ENCODE measurements around the gene NNT. TPM values are rescaled to one million over a fixed set of nuclear protein-coding genes. Genes with fewer than 3 reads are reported as not detected.

The NNT gene
- total and polyA plus RNA-seq, 3 donors from 2014 or later = 25.4 to 55.0 (median 32.1) TPM

GRCh38 chr5:43601454-43602260 lies 1.3 kb upstream of the NNT start:
- H3K4me1 ChIP-seq = peaks cover 7% of the 10 kb centered on the region
- TF ChIP-seq POLR2A (IDR thresholded peaks at IDR 0.05) (no peak), CTCF (IDR thresholded peaks at IDR 0.05) (no peak)
- no peaks in the 10 kb centered on the region for H3K27me3 ChIP-seq
- no peaks in the 10 kb centered on the region for H3K36me3 ChIP-seq (ENCODE audit: low read depth, missing control alignments)
- 47 to 54% methylated on average over 8 of the region's 8 CpGs for WGBS, 2 donors
- peak overlapping the region; percentile 85 to 92 for H3K27ac ChIP-seq
- intact Hi-C loops (cut with DNase I; ENCODE audit: low total_unique reads) = no loop called here
- H3K9me3 ChIP-seq = no peaks in the 10 kb centered on the region
- H3K4me3 ChIP-seq = peak overlapping the region; percentile 71 to 94
- DNase-seq = no peak

DNA sequence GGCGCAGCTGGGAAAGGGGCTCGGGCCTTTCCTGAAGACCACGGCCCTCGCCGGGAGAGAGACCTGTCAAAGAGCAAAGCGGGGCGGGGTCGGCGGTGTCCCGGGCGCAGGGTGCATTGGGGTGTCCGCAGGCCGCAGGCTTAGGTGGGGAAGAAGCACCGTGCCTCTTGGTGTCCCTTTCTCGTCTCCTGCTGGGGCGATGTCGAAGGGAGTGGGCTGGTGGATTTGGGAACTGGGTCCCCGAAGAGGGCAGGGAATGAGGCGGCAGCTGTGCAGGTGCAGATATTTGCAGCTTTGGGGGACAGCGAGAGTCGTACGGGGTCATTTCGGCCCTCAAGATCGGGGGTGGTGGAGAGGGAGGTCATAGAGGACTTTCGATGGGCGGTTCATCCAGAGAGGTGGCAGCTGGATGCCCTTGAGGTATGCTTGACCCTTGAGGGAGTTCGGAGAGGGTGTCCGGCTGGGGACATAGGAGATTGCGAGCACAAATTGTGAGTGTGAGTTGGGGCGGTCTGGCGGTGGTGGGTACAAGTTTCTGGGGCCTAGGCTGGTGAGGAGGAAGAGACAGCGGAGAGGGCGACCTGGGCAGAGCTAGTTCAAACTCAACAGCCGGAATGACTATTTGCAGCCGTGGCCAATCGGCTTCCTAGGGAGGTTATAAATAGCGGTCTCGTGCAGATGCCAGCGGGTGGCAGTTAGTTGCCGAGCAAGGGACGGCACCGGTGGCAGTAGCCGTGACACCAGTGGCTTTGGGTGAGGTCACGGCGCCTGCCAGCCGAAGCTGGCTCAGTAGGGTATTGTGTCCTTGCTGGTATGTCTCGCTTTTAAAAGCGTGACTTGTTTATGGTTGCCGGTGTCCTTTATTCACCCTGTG lies 601 bp downstream of the NNT start:
- DNase-seq = peak; percentile 86
- Histone ChIP-seq H3K9me3 (no peaks in the 10 kb centered on the region), H3K36me3 (ENCODE audit: low read depth, missing control alignments) (no peaks in the 10 kb centered on the region), H3K27ac (peak overlapping the region; percentile 85 to 92), H3K4me1 (peaks cover 7% of the 10 kb centered on the region), H3K4me3 (peak overlapping the region; percentile 71 to 94), H3K27me3 (no peaks in the 10 kb centered on the region)
- intact Hi-C loops (cut with DNase I; ENCODE audit: low total_unique reads) = no loop called here
- TF ChIP-seq CTCF (IDR thresholded peaks at IDR 0.05) = no peak
- TF ChIP-seq POLR2A (IDR thresholded peaks at IDR 0.05) = no peak
- 1% methylated on average over 32 to 36 of the region's 49 CpGs for WGBS, 2 donors

DNA sequence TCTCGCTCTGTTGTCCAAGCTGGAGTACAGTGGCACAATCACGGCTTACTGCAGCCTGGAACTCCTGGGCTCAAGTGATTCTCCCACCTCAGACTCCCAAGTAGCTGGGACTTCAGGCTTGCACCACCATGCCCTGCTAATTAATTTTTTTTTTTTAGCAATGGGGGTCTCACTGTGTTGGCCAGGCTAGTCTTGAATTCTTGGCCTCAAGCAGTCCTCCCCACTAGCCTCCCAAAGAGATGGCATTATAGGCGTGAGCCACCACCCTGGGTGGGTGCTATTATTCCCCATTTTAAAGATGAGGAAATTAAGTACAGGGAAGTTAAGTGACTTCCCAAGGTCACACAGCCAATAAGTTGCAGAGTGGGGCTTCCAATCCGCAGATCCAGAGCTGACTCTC lies 1.7 kb downstream of the NNT start:
- 59 to 81% methylated on average over 4 of the region's 4 CpGs for WGBS, 2 donors
- no peak for DNase-seq
- Histone ChIP-seq H3K9me3 (no peaks in the 10 kb centered on the region), H3K27me3 (no peaks in the 10 kb centered on the region), H3K4me1 (peaks cover 7% of the 10 kb centered on the region), H3K36me3 (ENCODE audit: low read depth, missing control alignments) (no peaks in the 10 kb centered on the region), H3K27ac (no peak overlapping the region), H3K4me3 (no peak overlapping the region)
- intact Hi-C loops (cut with DNase I; ENCODE audit: low total_unique reads) = no loop called here
- TF ChIP-seq POLR2A (IDR thresholded peaks at IDR 0.05) (no peak), CTCF (IDR thresholded peaks at IDR 0.05) (no peak)

- WGBS, 2 donors = 73 to 77% methylated on average over 3 of the region's 3 CpGs
- no peaks in the 10 kb centered on the region for H3K9me3 ChIP-seq
- H3K4me1 ChIP-seq = peaks cover 7% of the 10 kb centered on the region
- no peak overlapping the region for H3K4me3 ChIP-seq
- H3K27ac ChIP-seq = no peak overlapping the region
- no peak for TF ChIP-seq CTCF (IDR thresholded peaks at IDR 0.05)
- no peak for TF ChIP-seq POLR2A (IDR thresholded peaks at IDR 0.05)
- no peaks in the 10 kb centered on the region for H3K27me3 ChIP-seq
- DNase-seq = no peak
- no peaks in the 10 kb centered on the region for H3K36me3 ChIP-seq (ENCODE audit: low read depth, missing control alignments)
- intact Hi-C loops (cut with DNase I; ENCODE audit: low total_unique reads) = no loop called here
These were observed 3.4 kb downstream of the NNT start for GRCh38 chr5:43606351-43606750.
